HL-60 (cell line): ENCODE data around the gene PKD1L1.

Source experiments
- DNase-seq, 2 experiments: peaks; one replicate each; pipeline ENCODE4 v3.0.0-alpha.2; 2010 to 2020; ENCODE audit warnings: low read depth in 1 of 2, low spot score in 1 of 2
- H3K27ac ChIP-seq: fragments of 250-450 bp; sonication (Bioruptor Pico); replicated peaks from 2 replicates; pipeline ENCODE4 v1.5.1; 2020; ENCODE audit warnings: mild to moderate bottlenecking, moderate library complexity
- H3K27me3 ChIP-seq: fragments of 250-450 bp; sonication (Bioruptor Pico); 2 replicates; pipeline ENCODE4 v1.5.1; 2021; ENCODE audit warnings: mild to moderate bottlenecking, moderate library complexity; ENCODE audit not compliant: insufficient read depth, poor library complexity, severe bottlenecking
- H3K4me3 ChIP-seq: replicated peaks from 2 replicates; pipeline ENCODE4 v1.5.1; 2011; ENCODE audit warnings: mild to moderate bottlenecking, control low read depth, low read length; ENCODE audit not compliant: insufficient read depth
- GABPA ChIP-seq: IDR thresholded peaks from 2 replicates; pipeline ENCODE4 v1.6.1; 2012; ENCODE audit warnings: low read depth
- POLR2AphosphoS5 ChIP-seq: IDR thresholded peaks from 2 replicates; pipeline ENCODE4 v1.6.1; 2012; ENCODE audit warnings: low read depth
- SPI1 ChIP-seq: IDR thresholded peaks from 2 replicates; pipeline ENCODE4 v1.6.1; 2012; ENCODE audit warnings: low read depth, mild to moderate bottlenecking, borderline replicate concordance
- TF ChIP-seq, protein P1 (sequence below): IDR thresholded peaks from 2 replicates; pipeline ENCODE4 v1.6.1; 2012; ENCODE audit warnings: low read depth; ENCODE audit not compliant: insufficient replicate concordance
- TF ChIP-seq, protein P2 (sequence below): IDR thresholded peaks from one replicate; pipeline ENCODE4 v1.5.1; 2011; ENCODE audit warnings: low read length, control low read depth, inconsistent platforms; ENCODE audit not compliant: insufficient read depth

Gene PKD1L1

DNA sequence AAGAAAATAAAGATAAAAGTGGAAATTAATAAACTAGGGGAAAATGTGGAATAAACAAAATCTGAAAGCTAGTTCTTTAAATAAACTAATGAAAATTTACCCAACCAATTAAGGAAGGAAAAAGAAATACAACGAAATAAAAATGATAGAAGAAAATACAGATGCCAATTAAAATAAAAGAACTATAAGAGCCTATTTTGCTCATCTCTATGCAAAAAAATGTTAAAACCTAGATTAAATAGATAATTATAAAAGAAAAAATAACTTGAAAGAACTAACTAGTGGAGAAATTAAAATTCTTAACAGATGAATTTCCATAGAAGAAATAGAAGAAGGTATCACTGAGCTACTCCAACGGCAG, 32.7 kb downstream of the PKD1L1 start:
- TF ChIP-seq, protein P1, sequence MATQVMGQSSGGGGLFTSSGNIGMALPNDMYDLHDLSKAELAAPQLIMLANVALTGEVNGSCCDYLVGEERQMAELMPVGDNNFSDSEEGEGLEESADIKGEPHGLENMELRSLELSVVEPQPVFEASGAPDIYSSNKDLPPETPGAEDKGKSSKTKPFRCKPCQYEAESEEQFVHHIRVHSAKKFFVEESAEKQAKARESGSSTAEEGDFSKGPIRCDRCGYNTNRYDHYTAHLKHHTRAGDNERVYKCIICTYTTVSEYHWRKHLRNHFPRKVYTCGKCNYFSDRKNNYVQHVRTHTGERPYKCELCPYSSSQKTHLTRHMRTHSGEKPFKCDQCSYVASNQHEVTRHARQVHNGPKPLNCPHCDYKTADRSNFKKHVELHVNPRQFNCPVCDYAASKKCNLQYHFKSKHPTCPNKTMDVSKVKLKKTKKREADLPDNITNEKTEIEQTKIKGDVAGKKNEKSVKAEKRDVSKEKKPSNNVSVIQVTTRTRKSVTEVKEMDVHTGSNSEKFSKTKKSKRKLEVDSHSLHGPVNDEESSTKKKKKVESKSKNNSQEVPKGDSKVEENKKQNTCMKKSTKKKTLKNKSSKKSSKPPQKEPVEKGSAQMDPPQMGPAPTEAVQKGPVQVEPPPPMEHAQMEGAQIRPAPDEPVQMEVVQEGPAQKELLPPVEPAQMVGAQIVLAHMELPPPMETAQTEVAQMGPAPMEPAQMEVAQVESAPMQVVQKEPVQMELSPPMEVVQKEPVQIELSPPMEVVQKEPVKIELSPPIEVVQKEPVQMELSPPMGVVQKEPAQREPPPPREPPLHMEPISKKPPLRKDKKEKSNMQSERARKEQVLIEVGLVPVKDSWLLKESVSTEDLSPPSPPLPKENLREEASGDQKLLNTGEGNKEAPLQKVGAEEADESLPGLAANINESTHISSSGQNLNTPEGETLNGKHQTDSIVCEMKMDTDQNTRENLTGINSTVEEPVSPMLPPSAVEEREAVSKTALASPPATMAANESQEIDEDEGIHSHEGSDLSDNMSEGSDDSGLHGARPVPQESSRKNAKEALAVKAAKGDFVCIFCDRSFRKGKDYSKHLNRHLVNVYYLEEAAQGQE = no peak
- TF ChIP-seq SPI1 (no peak), GABPA (no peak), POLR2AphosphoS5 (no peak)
- TF ChIP-seq, protein P2, sequence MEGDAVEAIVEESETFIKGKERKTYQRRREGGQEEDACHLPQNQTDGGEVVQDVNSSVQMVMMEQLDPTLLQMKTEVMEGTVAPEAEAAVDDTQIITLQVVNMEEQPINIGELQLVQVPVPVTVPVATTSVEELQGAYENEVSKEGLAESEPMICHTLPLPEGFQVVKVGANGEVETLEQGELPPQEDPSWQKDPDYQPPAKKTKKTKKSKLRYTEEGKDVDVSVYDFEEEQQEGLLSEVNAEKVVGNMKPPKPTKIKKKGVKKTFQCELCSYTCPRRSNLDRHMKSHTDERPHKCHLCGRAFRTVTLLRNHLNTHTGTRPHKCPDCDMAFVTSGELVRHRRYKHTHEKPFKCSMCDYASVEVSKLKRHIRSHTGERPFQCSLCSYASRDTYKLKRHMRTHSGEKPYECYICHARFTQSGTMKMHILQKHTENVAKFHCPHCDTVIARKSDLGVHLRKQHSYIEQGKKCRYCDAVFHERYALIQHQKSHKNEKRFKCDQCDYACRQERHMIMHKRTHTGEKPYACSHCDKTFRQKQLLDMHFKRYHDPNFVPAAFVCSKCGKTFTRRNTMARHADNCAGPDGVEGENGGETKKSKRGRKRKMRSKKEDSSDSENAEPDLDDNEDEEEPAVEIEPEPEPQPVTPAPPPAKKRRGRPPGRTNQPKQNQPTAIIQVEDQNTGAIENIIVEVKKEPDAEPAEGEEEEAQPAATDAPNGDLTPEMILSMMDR = no peak
- H3K4me3 ChIP-seq = no peak overlapping the region
- no peak for DNase-seq

DNA sequence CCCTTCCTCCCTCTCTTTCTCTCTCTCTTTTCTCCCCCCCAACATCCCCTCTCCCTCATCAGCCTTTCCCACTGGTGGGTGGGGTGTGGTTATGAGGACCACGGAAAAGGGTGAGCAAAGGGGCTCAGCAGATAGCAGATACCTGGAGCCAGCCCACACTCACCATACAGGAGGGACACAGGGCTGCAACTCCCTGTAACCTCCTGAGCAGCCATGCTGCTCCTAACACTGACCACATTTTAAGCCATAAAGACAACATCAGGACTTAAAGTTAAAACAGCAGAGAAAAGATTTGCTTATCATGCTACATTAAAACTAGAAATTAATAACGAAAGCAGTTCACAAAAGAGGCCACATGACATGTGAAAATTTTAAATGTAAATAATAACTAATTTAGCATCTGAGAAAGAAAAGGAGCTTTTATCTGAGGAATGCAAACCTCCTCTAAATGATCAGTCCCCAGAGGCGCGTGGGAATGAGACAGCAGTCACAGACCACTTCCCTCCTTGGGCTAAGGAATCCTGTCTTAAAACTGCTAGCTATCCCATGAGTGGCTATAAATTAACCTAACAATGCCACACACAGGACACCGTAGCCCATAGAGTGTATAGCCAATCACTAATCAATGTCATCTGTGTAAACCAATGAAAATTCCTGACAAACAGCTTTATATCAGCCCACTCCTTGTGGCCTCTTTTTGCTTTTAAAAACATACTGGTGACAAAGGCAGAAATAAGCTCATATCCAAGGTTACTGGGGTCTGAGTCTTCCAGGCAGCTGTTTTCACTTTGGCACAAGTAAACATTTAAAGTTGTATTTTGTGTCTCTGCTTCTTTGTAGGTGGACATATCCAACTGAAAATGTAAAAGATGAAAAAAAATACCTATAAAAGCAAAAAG, 33.3 kb downstream of the PKD1L1 start:
- TF ChIP-seq SPI1 (no peak), POLR2AphosphoS5 (no peak), GABPA (no peak)
- TF ChIP-seq, protein P2 = no peak
- TF ChIP-seq, protein P1 = no peak
- Histone ChIP-seq H3K27ac (no peak overlapping the region), H3K27me3 (no peaks in the 10 kb centered on the region), H3K4me3 (no peak overlapping the region)
- no peak for DNase-seq

More for the DNA sequence above, 32.7 kb downstream of the PKD1L1 start:
- Histone ChIP-seq H3K27me3 (no peaks in the 10 kb centered on the region), H3K27ac (no peak overlapping the region)

DNA sequence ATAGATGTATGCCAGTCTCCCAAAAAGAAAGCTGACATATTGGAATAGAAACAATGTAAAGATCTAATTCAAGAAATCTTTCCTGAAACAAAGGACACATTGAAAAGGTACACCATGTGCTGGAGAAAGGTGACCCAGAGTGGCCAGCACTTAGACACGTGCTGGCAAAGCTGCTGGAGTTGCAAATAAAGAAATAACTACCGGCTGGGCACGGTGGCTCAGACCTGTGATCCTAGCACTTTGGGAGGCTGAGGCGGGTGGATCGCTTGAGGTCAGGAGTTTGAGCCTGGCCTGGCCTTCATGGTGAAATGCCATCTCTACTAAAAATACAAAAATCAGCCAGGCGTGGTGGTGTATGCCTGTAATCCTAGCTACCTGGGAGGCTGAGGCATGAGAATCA, 35.9 kb downstream of the PKD1L1 start:
- no peak for DNase-seq
- Histone ChIP-seq H3K27ac (no peak overlapping the region), H3K27me3 (no peaks in the 10 kb centered on the region), H3K4me3 (no peak overlapping the region)
- TF ChIP-seq POLR2AphosphoS5 (no peak), SPI1 (no peak), GABPA (no peak)
- TF ChIP-seq, protein P2 = no peak
- TF ChIP-seq, protein P1 = no peak
